Adrenal gland (tissue), 12 donors: Measurements from ENCODE around the gene EPHA5. TPM values are rescaled to one million over a fixed set of nuclear protein-coding genes. Genes with fewer than 3 reads are reported as not detected.

Experiments
- DNase-seq, 7 donors: peaks; one replicate each; pipeline ENCODE4 v3.0.0-alpha.2; 2019 to 2020
- H3K27ac ChIP-seq, 5 donors: fragments of 200-600 bp; sonication (generic) in 4 of 5; 1 replicate in 3 of 5; 2 replicates in 2 of 5; pipeline versions ENCODE4 v1.5.1 to v1.8.0; 2016 to 2020; ENCODE audit warnings: mild to moderate bottlenecking in 1 of 5
- H3K27me3 ChIP-seq: fragments of 200-600 bp; 2 replicates; pipeline ENCODE4 v1.8.0; 2021
- H3K36me3 ChIP-seq, 2 donors: fragments of 200-600 bp; replicated peaks in 1 of 2; 1 replicate in 1 of 2; 2 replicates in 1 of 2; pipeline versions ENCODE4 v1.5.1 to v1.8.0; 2018 to 2022
- H3K4me1 ChIP-seq, 2 donors: fragments of 200-600 bp; replicated peaks in 1 of 2; 1 replicate in 1 of 2; 2 replicates in 1 of 2; pipeline versions ENCODE4 v1.5.1 to v1.8.0; 2018 to 2021
- H3K4me3 ChIP-seq, 4 donors: fragments of 200-600 bp; sonication (generic) in 3 of 4; one replicate each; pipeline ENCODE4 v1.5.1; 2016 to 2018
- H3K9me3 ChIP-seq, 3 donors: fragments of 200-600 bp; sonication (generic) in 1 of 3; replicated peaks in 1 of 3; 1 replicate in 2 of 3; 2 replicates in 1 of 3; pipeline versions ENCODE4 v1.5.1 to v1.8.0; 2016 to 2021
- CTCF ChIP-seq, 6 experiments: fragments of 450-650 bp in 4 of 6; fragments of 200-600 bp in 2 of 6; sonication (generic) in 1 of 6; IDR thresholded peaks; 1 replicate in 5 of 6; 2 replicates in 1 of 6; pipeline versions ENCODE4 v1.5.1 to v1.8.0; 2016 to 2021; ENCODE audit warnings: antibody characterized with exemption in 6 of 6, mild to moderate bottlenecking in 2 of 6, moderate library complexity in 1 of 6
- POLR2A ChIP-seq, 2 donors: fragments of 450-650 bp; IDR thresholded peaks; one replicate each; pipeline ENCODE4 v1.6.1; 2017; ENCODE audit warnings: antibody characterized with exemption in 2 of 2, mild to moderate bottlenecking in 2 of 2, moderate library complexity in 1 of 2
- WGBS, 4 donors: extraction: QIAGEN DNeasy Blood & Tissue Kit in 2 of 4; methylation state at CpG; one replicate each; pipeline versions ENCODE4 v1.1.5 to v1.1.7; 2013 to 2017; 5-methylcytosine and 5-hydroxymethylcytosine counted together
- intact Hi-C, 2 donors: fragments of 100-400 bp; cut with DNase I; formaldehyde crosslinking; loops; one replicate each; pipeline versions ENCODE4 v1.14.1 to v1.15.0; 2022 to 2023
- polyA plus RNA-seq, 3 donors: library from polyadenylated mRNA; stranded (reverse); fragments of 200-250 nt in 2 of 3; fragments of 350-450 nt in 1 of 3; fragmentation: Illumina TruSeq in 1 of 3; extraction: RNeasy Lipid Tissue Mini Kit (QIAGEN cat#74804) in 1 of 3; gene quantifications; one replicate each; pipeline ENCODE4 v1.2.3, GENCODE V29; 2013 to 2014
- total RNA-seq, 9 donors: library from RNA; depleted of rRNA in 4 of 9; stranded (reverse); fragments of >200 nt in 4 of 9; fragments of 120-200 nt in 1 of 9; fragmentation: NEBNext Ultra II Directional in 1 of 9; extraction: Animal tissue kit (Norgen Biotek cat#: 25700) in 1 of 9; gene quantifications; one replicate each; pipeline versions ENCODE4 v1.1.0 to v1.2.4, GENCODE V29; 2013 to 2023
- donor health status: healthy with polysubstance abuse.
- donor health status: Bipolar disorder and iron deficiency.
- donor health status: DM: yes; HTN: yes; CAD: no.
- donor health status: DM: no; HTN: no; CAD: no.
- donor health status: DM: no; HTN: no; CAD: no.
- donor health status: DM: yes; HTN: yes; CAD: no.

Gene EPHA5
- total and polyA plus RNA-seq, 12 donors, result 0.04 to 0.95 (median 0.22) TPM; not detected in 3

DNA sequence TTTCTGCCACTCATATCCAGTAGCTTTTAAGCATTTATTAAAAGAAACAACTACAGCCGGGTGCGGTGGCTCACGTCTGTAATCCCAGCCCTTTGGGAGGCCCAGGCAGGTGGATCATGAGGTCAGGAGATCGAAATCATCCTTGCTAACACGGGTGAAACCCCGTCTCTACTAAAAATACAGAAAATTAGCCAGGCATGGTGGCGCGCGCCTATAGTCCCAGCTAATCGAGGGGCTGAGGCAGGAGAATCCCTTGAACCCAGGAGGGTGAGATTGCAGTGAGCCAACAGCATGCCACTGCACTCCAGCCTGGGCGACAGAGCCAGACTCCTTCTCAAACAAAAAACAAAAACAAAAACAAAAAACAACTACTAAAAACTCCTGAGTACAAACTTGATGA is 119.8 kb downstream of the EPHA5 start:
- no peak for DNase-seq
- no peaks in the 10 kb centered on the region for H3K4me1 ChIP-seq
- WGBS, 4 donors, result 78 to 85% (median 82%) methylated on average over 11 of the region's 11 CpGs
- intact Hi-C loops, result no loop called here
- H3K27me3 ChIP-seq, result no peaks in the 10 kb centered on the region
- H3K9me3 ChIP-seq, result no peaks in the 10 kb centered on the region
- no peak for TF ChIP-seq POLR2A (IDR thresholded peaks at IDR 0.05)
- TF ChIP-seq CTCF (IDR thresholded peaks at IDR 0.05), result no peak
- H3K4me3 ChIP-seq, result no peak overlapping the region
- H3K27ac ChIP-seq, result no peak overlapping the region
- H3K36me3 ChIP-seq, result no peaks in the 10 kb centered on the region

DNA sequence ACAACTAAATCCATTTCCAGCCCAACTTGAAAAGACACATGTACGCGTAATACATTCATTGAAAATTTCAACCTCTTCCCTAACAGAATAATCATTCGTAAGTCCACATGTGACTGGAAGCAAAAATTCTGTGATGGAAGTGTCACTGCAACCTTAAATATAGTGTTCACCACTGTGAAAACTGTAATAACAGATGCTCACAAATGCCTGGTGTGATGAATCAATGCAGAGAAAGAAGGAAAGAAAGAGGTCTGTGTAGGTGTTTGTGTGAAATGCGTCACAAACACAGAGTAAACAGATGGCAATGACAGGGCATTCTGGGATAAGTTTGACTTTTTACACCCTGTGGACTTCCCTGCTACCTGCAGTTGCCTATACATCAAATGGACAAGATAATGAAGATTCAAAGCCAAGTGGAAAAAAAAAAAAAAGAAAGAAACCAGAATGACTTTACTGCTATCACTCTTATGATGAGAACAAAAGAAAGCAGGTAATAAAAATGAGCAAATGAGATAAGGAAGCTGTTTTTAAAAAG is 123.3 kb downstream of the EPHA5 start:
- H3K27me3 ChIP-seq, result no peaks in the 10 kb centered on the region
- no peaks in the 10 kb centered on the region for H3K9me3 ChIP-seq
- intact Hi-C loops, result no loop called here
- no peak for DNase-seq
- H3K27ac ChIP-seq, result no peak overlapping the region
- H3K4me3 ChIP-seq, result no peak overlapping the region
- no peaks in the 10 kb centered on the region for H3K36me3 ChIP-seq
- TF ChIP-seq POLR2A (IDR thresholded peaks at IDR 0.05) (no peak), CTCF (IDR thresholded peaks at IDR 0.05) (no peak)
- H3K4me1 ChIP-seq, result no peaks in the 10 kb centered on the region
- WGBS, 4 donors, result 75 to 88% (median 83%) methylated on average over 4 of the region's 4 CpGs

GRCh38 chr4:65538571-65538970 is 131.7 kb downstream of the EPHA5 start:
- DNase-seq, result no peak
- Histone ChIP-seq H3K27ac (no peak overlapping the region), H3K36me3 (no peaks in the 10 kb centered on the region), H3K27me3 (no peaks in the 10 kb centered on the region), H3K9me3 (no peaks in the 10 kb centered on the region), H3K4me3 (no peak overlapping the region), H3K4me1 (no peaks in the 10 kb centered on the region)
- 78 to 85% (median 81%) methylated on average over 3 of the region's 3 CpGs for WGBS, 4 donors
- TF ChIP-seq CTCF (IDR thresholded peaks at IDR 0.05), result no peak
- no peak for TF ChIP-seq POLR2A (IDR thresholded peaks at IDR 0.05)
- intact Hi-C loops, result no loop called here

DNA sequence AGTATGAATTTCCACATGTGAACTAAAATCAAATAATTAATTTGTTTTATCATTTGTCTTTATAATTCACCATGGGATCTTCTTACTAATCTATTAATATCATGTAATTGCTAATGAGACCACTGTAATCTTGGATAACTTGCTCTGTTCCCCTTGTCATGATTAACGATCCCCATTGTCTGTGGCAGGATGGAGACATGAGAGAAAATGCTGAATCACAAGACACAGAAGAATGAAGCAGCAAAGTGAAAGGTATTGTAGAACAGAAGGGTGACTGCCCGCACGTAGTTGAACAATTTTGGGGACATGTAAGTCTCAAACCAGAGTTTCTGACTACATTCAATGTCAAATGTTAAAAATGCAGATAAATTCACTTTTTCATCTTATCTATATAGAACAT is 135.2 kb downstream of the EPHA5 start:
- no peaks in the 10 kb centered on the region for H3K9me3 ChIP-seq
- DNase-seq, result no peak
- 28 to 48% (median 32%) methylated on average over 3 of the region's 3 CpGs for WGBS, 4 donors
- intact Hi-C loops, result no loop called here
- TF ChIP-seq CTCF (IDR thresholded peaks at IDR 0.05), result no peak
- H3K4me1 ChIP-seq, result no peaks in the 10 kb centered on the region
- H3K4me3 ChIP-seq, result no peak overlapping the region
- no peak overlapping the region for H3K27ac ChIP-seq
- no peaks in the 10 kb centered on the region for H3K27me3 ChIP-seq
- no peaks in the 10 kb centered on the region for H3K36me3 ChIP-seq
